ENCODE measurements around the gene TREML1. TPM values are rescaled to one million over a fixed set of nuclear protein-coding genes. Genes with fewer than 3 reads are reported as not detected.

Gene TREML1
- total RNA-seq, 1 experiment from 2014 or later: not detected

- no peaks in the 10 kb centered on the region for H3K9me2 ChIP-seq (ENCODE audit: insufficient read depth)
- H3K27ac ChIP-seq: no peak overlapping the region
- no peak overlapping the region for H2AFZ ChIP-seq
- no TSS peak for BruUV-seq (replicated peaks)
- TF ChIP-seq EZH2 (IDR thresholded peaks at IDR 0.05; ENCODE audit: low read depth) (no peak), CTCF (conservative IDR thresholded peaks at IDR 0.05) (no peak)
- POLR2A ChIA-PET (ENCODE audit: unreplicated experiment): no interaction called here
- no peaks in the 10 kb centered on the region for H4K20me1 ChIP-seq (ENCODE audit: insufficient read depth)
- H3K4me2 ChIP-seq: no peak overlapping the region
- H3K9me3 ChIP-seq (ENCODE audit: insufficient read depth, low read depth): no peaks in the 10 kb centered on the region
- intact Hi-C loops (cut with micrococcal nuclease; ENCODE audit: unreplicated experiment): no loop called here
- H3K4me3 ChIP-seq: no peak overlapping the region
- DNase-seq: no peak
- H3K4me1 ChIP-seq (replicated peaks; ENCODE audit: insufficient read depth): no peaks in the 10 kb centered on the region
- no peaks in the 10 kb centered on the region for H3K27me3 ChIP-seq (ENCODE audit: insufficient read depth, low read depth)
- H3F3A ChIP-seq (ENCODE audit: insufficient read depth, low read depth): no peaks in the 10 kb centered on the region
- H3K79me2 ChIP-seq (ENCODE audit: low read depth): no peaks in the 10 kb centered on the region
- no peaks in the 10 kb centered on the region for H3K36me3 ChIP-seq (ENCODE audit: low read depth)
- CTCF ChIA-PET: no interaction called here
Measured at GRCh38 chr6:41136911-41137310, 17.2 kb downstream of the TREML1 start.

DNA sequence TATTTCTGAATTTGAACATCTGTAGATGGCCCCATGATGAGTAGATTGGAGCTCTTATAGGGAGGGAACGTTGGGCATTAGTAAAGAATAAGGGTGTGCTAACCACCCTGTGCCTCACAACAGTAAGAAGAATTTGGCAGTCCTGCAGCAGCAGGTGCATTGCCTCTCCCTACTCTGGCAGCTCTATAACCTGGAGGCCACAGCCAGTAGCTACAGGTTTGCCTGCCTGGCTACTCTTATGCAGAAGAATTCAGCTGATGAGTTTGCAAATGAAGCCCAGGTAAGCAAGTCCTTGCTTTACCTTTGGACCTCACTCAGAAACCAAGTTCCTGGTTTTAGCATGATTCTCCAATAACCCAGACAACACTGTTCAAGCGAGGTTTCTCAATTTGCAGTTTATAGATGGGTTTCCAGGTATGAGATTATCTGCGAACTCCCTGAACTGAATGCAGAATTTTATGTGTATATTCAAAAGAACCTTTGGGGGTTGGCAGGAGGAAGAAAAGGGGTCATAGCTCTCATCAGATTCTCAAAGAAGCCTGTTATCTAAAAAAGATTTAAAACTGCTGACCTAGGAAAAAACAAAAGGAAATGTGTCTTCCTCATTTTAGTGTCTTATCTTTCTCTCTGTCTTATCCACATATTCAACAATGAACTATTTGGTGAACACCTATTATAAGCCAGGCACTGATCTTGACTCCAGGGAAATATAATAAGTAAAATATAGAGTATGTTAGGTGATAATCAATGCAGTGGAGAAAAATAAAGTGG lies 18.9 kb downstream of the TREML1 start:
- H3K4me3 ChIP-seq: no peak overlapping the region
- H3K9me2 ChIP-seq (ENCODE audit: insufficient read depth): no peaks in the 10 kb centered on the region
- DNase-seq: no peak
- TF ChIP-seq EZH2 (IDR thresholded peaks at IDR 0.05; ENCODE audit: low read depth) (no peak), CTCF (conservative IDR thresholded peaks at IDR 0.05) (no peak)
- H3F3A ChIP-seq (ENCODE audit: insufficient read depth, low read depth): no peaks in the 10 kb centered on the region
- H3K27ac ChIP-seq: no peak overlapping the region
- H3K9me3 ChIP-seq (ENCODE audit: insufficient read depth, low read depth): no peaks in the 10 kb centered on the region
- CTCF ChIA-PET: no interaction called here
- no peaks in the 10 kb centered on the region for H3K27me3 ChIP-seq (ENCODE audit: insufficient read depth, low read depth)
- H2AFZ ChIP-seq: no peak overlapping the region
- no peak overlapping the region for H3K4me2 ChIP-seq
- no peaks in the 10 kb centered on the region for H3K4me1 ChIP-seq (replicated peaks; ENCODE audit: insufficient read depth)
- no peaks in the 10 kb centered on the region for H3K79me2 ChIP-seq (ENCODE audit: low read depth)
- BruUV-seq (replicated peaks): no TSS peak
- H4K20me1 ChIP-seq (ENCODE audit: insufficient read depth): no peaks in the 10 kb centered on the region
- POLR2A ChIA-PET (ENCODE audit: unreplicated experiment): no interaction called here
- intact Hi-C loops (cut with micrococcal nuclease; ENCODE audit: unreplicated experiment): no loop called here
- no peaks in the 10 kb centered on the region for H3K36me3 ChIP-seq (ENCODE audit: low read depth)

- CTCF ChIA-PET: no interaction called here
- DNase-seq: no peak
- BruUV-seq (replicated peaks): no TSS peak
- Histone ChIP-seq H3K4me1 (replicated peaks; ENCODE audit: insufficient read depth) (no peaks in the 10 kb centered on the region), H3K9me2 (ENCODE audit: insufficient read depth) (no peaks in the 10 kb centered on the region), H3K4me3 (no peak overlapping the region), H3F3A (ENCODE audit: insufficient read depth, low read depth) (no peaks in the 10 kb centered on the region), H3K9me3 (ENCODE audit: insufficient read depth, low read depth) (no peaks in the 10 kb centered on the region), H3K4me2 (no peak overlapping the region), H3K36me3 (ENCODE audit: low read depth) (no peaks in the 10 kb centered on the region), H4K20me1 (ENCODE audit: insufficient read depth) (no peaks in the 10 kb centered on the region), H3K27me3 (ENCODE audit: insufficient read depth, low read depth) (no peaks in the 10 kb centered on the region), H3K27ac (no peak overlapping the region), H3K79me2 (ENCODE audit: low read depth) (no peaks in the 10 kb centered on the region), H2AFZ (no peak overlapping the region)
- POLR2A ChIA-PET (ENCODE audit: unreplicated experiment): no interaction called here
- intact Hi-C loops (cut with micrococcal nuclease; ENCODE audit: unreplicated experiment): no loop called here
- no peak for TF ChIP-seq CTCF (conservative IDR thresholded peaks at IDR 0.05)
Measured at GRCh38 chr6:41132254-41132653, 21.9 kb downstream of the TREML1 start.

Measured in PC-9 (cell line).